ENCODE measurements around the gene GLIS1.

The GLIS1 gene

DNA sequence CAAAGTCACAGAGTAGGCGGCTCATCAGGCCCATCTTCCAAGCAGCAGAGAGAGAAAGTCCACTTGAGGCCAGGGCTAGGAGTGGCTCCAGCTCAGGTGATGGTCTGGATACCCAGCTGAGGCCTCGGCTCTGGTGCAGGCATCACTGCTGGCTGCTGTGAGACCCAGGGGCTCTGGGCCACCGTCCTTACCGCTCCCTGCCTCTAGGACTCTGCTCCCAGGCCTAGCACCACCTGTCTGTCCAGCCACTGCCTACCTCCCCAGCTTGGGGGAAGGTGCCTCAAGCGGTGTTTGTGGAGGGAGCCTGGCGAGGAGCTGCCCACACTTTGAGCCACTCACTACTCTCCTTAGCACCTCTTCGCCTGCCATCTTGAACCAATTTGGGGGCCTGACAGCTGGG lies 221.9 kb downstream of the GLIS1 start:
- no peak for DNase-seq

DNA sequence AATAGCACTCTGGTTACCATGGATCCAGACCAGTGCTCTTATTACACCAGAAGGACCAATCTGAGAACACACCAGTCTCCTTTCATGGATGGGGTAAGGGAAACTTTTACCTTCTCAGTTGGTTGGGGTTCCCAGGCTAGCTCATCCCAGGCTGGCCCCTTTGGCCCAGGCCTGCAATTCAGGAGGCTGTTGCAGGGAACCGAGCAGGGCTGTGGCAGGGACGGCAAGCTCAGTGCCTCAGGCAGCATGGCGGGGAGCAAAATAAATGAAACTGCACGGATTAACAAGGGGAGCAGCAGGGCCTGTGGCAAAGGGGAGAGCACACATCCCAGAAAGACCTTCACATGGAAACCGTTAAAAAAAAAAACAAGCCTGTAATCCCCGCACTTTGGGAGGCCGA lies 222.8 kb downstream of the GLIS1 start:
- DNase-seq, result no peak

GRCh38 chr1:53514436-53514835 lies 224.5 kb downstream of the GLIS1 start:
- no peak for DNase-seq

- no peak for DNase-seq
Observed at GRCh38 chr1:53513846-53514245, 225.1 kb downstream of the GLIS1 start.

- no peak for DNase-seq
Observed at GRCh38 chr1:53512807-53513755, 225.9 kb downstream of the GLIS1 start.

GRCh38 chr1:53511933-53512806 lies 226.8 kb downstream of the GLIS1 start:
- DNase-seq, result no peak

GRCh38 chr1:53511323-53511932 lies 227.5 kb downstream of the GLIS1 start:
- no peak for DNase-seq

GRCh38 chr1:53510215-53510614 lies 228.7 kb downstream of the GLIS1 start:
- DNase-seq, result no peak

DNA sequence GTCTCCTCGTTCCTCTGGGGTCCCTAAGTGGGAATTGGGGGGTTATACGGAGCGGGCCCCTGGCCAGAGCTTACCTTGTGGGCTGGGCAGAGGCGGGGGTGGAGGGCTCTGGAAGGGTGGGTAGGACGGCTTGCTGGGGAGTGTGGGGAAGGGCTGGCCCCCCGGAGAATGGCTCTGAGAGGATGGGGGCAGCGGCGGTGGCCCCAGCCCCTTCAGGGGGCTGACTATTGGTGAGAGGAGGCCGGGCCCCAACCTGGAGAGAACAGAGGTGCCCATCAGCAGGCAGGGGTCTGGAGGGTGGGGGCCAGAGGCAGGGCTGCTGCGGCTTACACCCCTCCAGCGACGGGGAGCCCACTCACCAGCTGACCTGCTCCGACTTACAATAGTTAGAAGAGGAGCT lies 229.2 kb downstream of the GLIS1 start:
- no peak for DNase-seq

DNA sequence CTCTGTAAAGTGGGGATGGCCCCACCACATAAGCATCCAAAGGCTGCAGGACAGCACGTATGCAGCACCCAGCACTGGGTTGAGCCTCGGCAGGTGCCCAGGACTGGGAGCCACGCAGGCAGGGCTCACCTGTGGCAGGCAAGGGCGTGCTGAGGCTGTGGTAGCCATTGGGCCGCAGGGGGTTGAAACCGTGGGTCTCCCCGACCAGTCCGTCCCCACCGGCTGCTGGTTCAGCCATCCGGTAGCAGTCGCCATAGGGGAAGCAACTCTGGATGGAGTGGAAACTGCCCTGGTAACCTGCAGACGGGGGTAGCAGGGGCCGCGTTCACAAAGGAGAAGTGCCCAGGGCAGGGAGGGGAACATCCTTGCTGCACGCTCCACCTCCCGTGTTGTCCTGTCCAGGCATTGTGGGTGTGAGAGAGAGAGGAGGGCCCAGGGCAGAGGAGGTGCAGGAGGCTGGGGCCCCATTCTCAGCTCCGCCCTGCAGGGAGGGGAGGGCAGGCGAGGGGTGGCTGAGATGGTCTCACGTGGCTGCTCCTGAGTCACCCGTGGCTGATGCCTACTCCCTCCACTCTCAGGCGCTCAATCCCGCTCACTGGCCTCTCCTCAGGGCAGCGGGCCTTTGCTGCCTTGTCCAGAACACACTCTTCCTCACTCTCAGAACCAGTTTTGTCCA lies 229.8 kb downstream of the GLIS1 start:
- no peak for DNase-seq

DNA sequence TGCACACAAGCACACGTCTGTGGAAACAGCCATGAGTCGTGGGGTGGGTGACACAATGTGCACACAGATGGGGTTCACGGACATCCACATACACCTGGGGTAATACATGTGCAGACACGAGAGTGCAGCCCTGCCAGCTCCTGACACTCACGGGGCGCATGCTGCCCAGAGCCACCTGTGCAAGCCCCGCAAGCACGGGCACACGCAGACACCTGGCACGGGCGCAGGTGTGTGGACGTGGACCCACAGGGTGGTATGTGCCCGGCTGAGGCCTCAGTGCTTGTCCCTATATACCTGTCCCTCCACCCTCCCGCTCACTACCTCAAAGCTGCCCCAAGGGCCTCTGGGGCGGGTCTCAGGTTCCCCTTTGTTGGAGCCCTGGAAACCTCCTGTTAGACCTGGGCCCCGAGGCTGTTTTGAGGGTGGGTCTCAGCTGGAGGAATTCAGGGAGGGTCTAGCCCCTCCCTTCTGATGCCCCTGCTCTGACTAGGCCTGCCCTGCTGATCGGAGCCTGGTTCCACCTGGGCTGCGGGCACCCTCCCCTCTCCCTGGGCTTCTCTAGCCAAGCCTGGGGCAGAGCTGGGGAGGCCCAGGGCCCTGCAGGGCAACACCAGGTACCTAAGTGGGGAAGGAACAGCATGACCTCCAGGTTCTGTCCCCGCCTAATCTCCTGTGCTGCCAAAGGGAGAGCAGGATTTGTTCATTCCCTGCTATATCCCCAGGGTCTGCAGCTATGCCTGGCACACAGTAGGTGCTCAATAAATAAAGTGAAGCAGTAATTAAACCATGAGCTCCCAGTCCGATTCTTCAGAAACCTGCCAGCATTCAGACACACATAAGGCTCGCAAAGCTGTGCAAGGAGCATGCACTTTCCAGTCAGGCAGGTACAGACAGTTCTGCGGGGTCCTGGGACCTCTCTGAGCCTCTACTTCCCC lies 230.6 kb downstream of the GLIS1 start:
- no peak for DNase-seq

DNA sequence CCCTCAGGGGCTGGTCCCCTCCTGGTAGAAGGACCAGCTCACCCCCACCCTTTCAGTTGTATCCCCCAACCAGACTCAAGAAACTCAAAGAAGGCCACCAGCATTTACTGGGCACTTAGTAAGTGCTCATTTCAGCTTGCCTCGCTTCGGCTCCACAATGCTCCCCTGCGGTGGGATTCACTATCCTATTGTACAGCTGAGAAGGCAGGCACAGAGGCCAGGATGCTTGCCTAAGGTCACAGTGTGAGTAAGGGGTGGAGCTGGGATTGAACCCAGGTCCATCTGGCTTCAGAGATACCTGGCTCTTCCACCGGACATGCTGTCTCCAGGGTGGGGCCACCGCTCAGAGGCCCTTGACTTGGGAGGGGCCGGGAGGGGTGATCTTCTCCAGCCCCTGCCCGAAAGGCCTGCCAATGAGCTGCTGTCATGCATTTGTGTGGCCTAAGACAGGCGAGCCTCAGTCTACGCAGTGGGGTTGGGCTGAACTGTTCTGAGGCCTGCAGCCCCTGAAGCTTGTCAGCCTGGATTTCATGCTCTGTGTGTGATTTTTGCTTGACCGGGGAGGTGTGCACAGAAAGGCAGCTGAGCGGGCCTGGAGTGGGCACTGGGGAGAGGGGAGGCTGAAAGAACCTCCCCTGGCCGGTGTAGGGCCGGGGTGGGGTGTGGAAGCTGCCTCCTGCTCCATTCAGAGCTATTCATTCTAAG lies 231.7 kb downstream of the GLIS1 start:
- DNase-seq, result no peak

GRCh38 chr1:53506355-53507050 lies 232.5 kb downstream of the GLIS1 start:
- no peak for DNase-seq

GRCh38 chr1:53505891-53506290 lies 233.1 kb downstream of the GLIS1 start:
- DNase-seq, result no peak

- DNase-seq, result no peak
Observed at GRCh38 chr1:53505401-53505800, 233.6 kb downstream of the GLIS1 start.

DNA sequence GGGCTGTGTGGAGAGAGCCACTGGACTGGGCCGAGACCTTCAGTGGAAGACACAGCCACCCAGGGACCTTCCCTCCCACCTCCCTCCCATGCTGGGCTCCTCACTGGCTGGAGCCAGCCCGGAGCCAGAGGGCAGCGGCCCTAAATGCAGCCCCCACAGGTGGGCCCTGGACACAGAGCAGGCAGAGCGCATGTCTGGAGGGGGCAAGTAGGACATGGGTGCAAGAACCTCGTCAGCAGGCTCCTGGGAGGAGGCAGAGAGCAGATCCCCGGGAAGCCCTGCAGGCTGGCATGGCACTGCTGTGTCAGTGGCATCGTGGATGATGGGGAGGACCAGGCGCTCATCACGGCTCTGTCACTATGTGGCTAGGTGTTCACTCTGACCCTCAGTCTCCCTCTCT lies 234.1 kb downstream of the GLIS1 start:
- DNase-seq, result no peak

DNA sequence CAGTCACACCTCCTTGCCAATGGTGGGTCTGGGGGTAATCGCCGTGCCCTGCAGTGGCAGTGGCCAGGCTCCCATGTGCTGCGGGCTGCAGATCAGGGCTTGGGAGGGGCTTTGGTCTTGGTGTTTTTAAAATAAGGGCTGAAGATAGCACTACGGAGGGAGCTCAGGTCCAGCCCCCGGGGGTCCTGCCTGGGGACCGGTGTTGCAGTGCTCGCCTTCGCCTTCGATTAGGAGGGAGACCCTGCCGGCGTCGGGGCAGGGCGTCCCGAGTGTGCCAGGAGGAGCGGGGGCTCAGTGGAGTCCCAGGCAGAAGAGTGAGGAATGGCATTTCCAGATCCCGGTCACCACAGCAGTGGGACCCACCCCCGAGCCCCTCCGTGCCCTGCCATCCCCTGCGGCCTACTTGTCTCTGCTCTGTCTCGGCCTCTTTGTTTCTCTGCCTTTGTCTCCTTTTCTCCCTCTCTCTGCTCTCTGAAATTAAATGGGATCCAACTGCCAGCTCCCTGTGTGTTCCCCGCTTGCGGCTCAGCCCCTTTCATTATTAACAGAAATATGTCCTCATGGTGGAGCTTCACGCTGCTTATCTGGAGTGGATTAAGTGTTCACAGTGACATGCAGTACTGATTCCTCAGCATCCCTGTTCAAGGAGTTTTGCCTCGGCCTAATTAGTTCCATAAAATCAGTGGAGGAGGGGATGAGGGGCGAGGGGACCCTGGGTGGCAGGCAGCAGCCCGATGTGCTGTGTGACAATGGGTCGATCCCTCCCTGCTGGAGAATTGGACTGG lies 235.3 kb downstream of the GLIS1 start:
- no peak for DNase-seq

DNA sequence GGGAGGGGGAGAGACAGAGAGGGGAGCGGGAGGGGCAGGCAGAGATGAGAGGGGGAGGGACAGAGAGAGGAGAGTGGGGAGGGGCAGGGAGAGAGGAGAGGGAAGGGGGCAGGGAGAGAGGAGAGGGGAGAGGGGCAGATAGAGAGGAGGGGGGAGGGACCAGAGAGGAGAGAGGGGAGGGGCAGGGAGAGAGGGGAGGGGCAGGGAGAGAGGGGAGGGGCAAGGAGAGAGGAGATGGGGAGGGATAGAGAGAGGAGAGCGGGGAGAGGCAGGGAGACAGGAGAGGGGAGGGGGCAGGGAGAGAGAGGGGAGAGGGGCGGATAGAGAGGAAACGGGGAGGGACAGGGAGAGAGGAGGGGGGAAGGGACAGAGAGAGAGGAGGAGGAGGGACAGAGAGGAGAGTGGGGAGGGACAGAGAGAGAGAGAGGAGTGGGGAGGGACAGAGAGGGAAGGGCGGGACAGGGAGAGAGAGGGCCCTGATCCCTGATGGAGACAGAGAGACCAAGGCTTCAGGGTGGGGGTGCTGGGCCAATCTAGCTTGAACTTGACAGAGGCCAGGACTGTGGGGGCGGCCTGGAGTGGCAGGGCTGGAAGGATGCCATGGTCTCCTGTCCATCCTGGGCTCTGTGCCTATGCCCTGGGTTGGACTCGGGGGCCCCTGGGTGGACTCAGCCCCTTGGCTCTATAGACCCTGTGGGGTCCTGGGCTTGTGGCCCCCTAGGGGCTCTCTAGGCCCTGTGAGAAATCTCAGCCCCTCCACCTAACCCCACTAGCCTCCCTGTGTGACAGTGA lies 236.1 kb downstream of the GLIS1 start:
- no peak for DNase-seq
